Stimulated activated CD8-positive, alpha-beta memory T cell treated with anti-CD3 and anti-CD28 coated beads, Interleukin-15, amount 100 ng/mL, for 1 hour (primary cell): ENCODE data around the gene LNX2.

Experiments
- DNase-seq: peaks from one replicate; pipeline ENCODE4 v3.0.0-alpha.2; 2020; ENCODE audit warnings: low read depth

The LNX2 gene

DNA sequence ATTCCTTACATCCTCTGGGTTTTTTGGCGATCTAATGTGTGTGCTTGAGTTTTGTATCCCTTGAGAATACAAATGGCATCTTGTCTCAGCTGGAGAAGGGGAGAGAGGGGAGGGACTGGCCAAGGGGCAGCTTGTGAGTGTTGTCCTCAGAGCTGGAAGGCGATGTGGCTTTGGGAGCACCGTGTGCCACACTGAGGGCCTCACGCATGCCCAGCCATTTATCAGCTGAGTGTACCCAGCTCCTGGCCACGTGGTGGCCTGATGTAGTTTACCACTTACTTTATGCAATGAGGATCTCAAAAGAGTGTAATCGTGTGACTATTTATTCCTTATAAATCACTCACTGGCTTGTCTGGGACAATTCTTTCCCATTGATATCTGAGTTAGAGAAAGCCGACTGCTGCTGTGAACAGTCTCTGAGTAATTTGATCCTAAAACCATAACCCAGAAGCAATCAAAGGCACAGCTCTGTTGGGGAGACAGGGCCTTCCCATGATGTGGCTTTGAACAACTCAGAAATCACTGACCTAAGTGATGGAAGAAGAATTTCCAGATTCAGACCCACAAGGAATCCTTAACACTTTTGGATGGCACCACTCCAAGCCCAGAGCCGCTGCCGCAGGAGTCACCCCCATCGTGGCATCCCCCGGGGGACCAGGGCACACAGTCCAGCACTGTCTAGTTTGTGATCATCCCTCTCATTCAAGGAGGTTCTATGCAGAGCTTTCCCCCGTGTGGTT lies 116.0 kb downstream of the LNX2 start:
- DNase-seq, result no peak

DNA sequence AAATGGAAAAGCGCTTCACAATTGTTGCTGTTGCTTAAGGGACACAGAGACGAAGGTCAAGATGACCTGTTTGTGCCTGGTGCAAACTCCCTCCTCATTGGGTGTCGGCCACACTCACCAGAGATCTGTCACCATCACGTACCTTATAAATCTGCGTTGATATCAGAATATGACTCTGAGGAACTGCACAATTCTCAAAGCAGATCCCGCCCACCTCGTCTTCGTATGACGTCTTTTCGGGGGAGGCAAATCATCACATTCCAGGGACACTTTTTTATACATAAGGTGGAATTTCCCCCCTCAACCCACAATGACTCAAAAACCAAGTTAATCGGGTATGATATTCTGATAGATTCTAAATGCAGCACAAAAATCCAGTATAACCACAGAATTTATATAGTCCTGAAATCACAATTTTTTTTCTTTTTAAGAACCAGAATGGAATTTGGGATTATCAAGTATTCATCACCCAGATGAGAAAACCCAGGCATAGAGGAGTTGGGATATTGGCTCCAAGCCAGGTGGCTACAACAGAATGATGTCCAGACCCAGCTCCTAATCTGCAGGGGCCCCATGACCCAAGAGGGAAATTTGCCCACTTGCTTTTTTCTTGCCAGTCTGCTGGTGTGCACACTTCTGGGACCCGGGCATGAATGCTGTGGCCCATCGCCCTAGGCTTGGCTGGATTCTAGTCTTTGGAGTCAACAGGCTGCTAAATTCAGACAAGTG lies 119.4 kb downstream of the LNX2 start:
- DNase-seq, result no peak

DNA sequence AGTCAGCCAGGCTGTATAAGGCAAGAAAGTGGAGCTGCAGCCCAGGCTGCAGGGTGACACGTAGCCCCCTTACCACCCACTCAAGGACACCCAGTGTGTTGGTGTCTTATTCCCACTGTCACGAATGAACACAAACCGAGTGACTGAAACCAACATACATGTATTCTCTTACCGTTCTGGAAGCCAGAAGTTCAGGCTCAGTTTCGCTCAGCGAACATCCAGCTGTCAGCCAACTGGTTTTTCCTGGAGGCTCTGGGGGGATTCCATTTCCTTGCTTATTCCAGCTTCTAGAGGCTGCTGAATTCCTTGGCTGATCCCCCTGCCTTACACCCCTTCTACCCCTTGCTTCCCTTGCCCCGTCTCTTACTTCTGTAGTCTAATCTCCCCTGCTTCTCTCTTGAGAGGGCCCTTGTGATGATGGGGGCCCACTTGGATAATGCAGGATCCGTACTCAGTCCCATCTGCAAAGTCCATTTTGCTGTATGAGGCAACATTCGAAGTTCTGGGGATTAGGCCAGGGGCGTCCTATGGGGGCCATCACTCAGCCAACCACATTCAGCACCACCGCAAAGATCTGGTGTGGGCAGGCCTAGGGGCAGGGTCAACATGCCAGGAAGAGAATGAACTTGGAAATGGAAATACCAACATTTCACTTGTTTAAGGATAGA lies 122.6 kb downstream of the LNX2 start:
- DNase-seq, result no peak

DNA sequence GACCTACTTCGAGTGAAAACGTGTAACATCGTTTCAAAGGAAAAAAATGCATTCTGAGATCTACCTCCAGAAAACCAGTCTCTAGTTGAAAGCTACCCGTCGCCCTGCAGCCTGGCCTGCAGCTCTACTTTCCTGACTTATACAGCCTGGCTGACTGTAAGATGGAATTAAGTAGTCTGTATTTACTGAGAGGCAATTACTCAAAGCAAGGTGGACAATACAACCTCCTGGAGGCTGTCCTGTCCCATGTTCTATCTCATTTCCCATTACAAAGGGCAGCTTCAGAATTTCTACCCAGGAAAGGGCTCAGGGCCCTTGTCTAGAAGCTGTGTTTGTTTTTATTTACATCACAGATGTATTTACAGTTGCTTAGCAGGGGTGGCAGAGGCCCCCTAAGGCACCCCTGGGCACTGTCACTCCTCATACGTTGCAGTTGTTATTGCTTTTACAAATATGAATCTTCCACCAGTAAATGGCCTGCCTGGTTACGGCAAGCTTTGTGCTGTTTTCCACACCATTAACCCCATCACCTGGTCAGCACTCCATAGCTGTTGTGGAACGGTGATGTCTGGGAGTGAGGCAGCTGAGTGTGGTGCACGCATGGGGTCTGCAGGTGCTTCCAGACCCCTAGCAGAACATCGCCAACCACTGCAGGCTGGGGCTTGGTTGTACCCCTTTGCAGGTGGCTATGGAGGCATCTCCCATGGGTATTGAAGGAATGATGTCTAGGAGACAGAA lies 123.6 kb downstream of the LNX2 start:
- no peak for DNase-seq

DNA sequence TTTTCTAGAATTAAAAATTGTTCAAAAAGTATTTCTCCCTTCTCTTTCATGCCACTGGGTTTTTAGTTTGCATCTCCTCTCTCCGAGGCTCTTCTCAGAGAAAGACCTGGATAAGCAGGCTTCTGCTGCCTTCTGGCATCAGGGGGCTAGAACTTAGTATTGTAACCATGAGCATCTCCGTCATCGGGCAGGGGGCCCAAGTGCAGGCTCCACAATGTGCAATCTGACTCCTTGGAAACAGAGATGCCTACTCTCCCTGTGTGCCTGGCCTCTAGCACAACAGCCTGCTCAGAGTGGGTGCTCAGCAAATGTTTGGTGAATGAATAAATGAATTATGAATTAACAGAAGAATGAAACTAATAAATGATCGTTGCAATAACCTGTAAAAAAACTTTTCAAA lies 124.3 kb downstream of the LNX2 start:
- no peak for DNase-seq
